PC-3 (cell line): ENCODE data around the gene ANXA7. TPM values are rescaled to one million over a fixed set of nuclear protein-coding genes. Genes with fewer than 3 reads are reported as not detected.
A peak's percentile ranks its signal among the peaks of the same experiment; 100 is the strongest.

ENCODE experiments used
- ATAC-seq: fragments of 200-7000 bp; cut with Tn5 transposase; 2 replicates; pipeline ENCODE4 v1.9.1; 2020; ENCODE audit warnings: mild to moderate bottlenecking, moderate library complexity
- Bru-seq: library from RNA; stranded (reverse); fragments of 400-500 nt; gene quantifications from one replicate; lab custom pipeline; 2021; lab: Mats Ljungman, UMichigan
- BruChase-seq, 2 experiments: library from RNA; stranded (reverse); fragments of 400-500 nt; gene quantifications; one replicate each; lab custom pipeline; 2021; lab: Mats Ljungman, UMichigan
- BruUV-seq: library from RNA; stranded (reverse); fragments of 400-500 nt; replicated peaks from 2 replicates; lab custom pipeline; 2021; lab: Mats Ljungman, UMichigan
- CTCF ChIA-PET: fragments of 300-600 bp; sonication (Branson Sonifier 250); formaldehyde crosslinking; loops from one replicate; lab custom pipeline; 2022; ENCODE audit warnings: antibody characterized with exemption; lab: Charles Lee
- POLR2A ChIA-PET: fragments of 300-600 bp; sonication (Branson Sonifier 250); formaldehyde crosslinking; loops from one replicate; lab custom pipeline; 2022; ENCODE audit warnings: antibody characterized with exemption; ENCODE audit not compliant: unreplicated experiment; lab: Charles Lee
- DNase-seq: peaks from one replicate; pipeline ENCODE4 v3.0.0-alpha.2; 2015
- H2AFZ ChIP-seq: fragments of 300-600 bp; sonication (generic); 2 replicates; pipeline ENCODE4 v1.6.0; 2016; ENCODE audit warnings: antibody characterized with exemption, low read length
- H3F3A ChIP-seq: fragments of 300-600 bp; sonication (generic); one replicate; pipeline ENCODE4 v1.6.0; 2017; ENCODE audit warnings: antibody characterized with exemption, low read length, control low read depth, mild to moderate bottlenecking; ENCODE audit not compliant: unreplicated experiment
- H3K27ac ChIP-seq: fragments of 300-600 bp; sonication (generic); 2 replicates; pipeline ENCODE4 v1.5.1; 2016; ENCODE audit warnings: mild to moderate bottlenecking, low read length
- H3K27me3 ChIP-seq: fragments of 300-600 bp; sonication (generic); 2 replicates; pipeline ENCODE4 v1.6.1; 2016; ENCODE audit warnings: low read length, mixed read lengths
- H3K36me3 ChIP-seq: fragments of 300-600 bp; sonication (generic); 2 replicates; pipeline ENCODE4 v1.6.1; 2016; ENCODE audit warnings: low read depth, mixed run types, low read length, mixed read lengths
- H3K4me1 ChIP-seq: fragments of 300-600 bp; sonication (generic); 2 replicates; pipeline ENCODE4 v1.5.1; 2016; ENCODE audit warnings: low read length; ENCODE audit not compliant: insufficient read depth
- H3K4me2 ChIP-seq: fragments of 300-600 bp; sonication (generic); 2 replicates; pipeline ENCODE4 v1.6.0; 2016; ENCODE audit warnings: low read length
- H3K4me3 ChIP-seq: fragments of 300-600 bp; sonication (generic); 2 replicates; pipeline ENCODE4 v1.5.1; 2016; ENCODE audit warnings: mild to moderate bottlenecking, low read length, mixed read lengths
- H3K79me2 ChIP-seq: fragments of 300-600 bp; sonication (generic); 2 replicates; pipeline ENCODE4 v1.6.1; 2017; ENCODE audit warnings: low read length, mixed read lengths
- H3K9ac ChIP-seq: fragments of 300-600 bp; sonication (generic); 2 replicates; pipeline ENCODE4 v1.6.0; 2016; ENCODE audit warnings: mild to moderate bottlenecking, low read length
- H3K9me2 ChIP-seq: fragments of 300-600 bp; sonication (generic); replicated peaks from 2 replicates; pipeline ENCODE4 v1.6.1; 2016; ENCODE audit warnings: mixed run types, low read length, mixed read lengths
- H3K9me3 ChIP-seq: fragments of 300-600 bp; sonication (generic); 2 replicates; pipeline ENCODE4 v1.6.1; 2016; ENCODE audit warnings: low read length, mixed read lengths
- H4K20me1 ChIP-seq: fragments of 300-600 bp; sonication (generic); 2 replicates; pipeline ENCODE4 v1.6.1; 2016; ENCODE audit warnings: low read length, mixed read lengths
- EZH2 ChIP-seq: fragments of 300-600 bp; sonication (generic); IDR thresholded peaks from one replicate; pipeline ENCODE4 v1.6.1; 2017; ENCODE audit warnings: antibody characterized with exemption, mild to moderate bottlenecking, low read length; ENCODE audit not compliant: unreplicated experiment
- EZH2phosphoT487 ChIP-seq: fragments of 300-600 bp; sonication (generic); IDR thresholded peaks from 2 replicates; pipeline ENCODE4 v1.6.1; 2018; ENCODE audit warnings: mild to moderate bottlenecking, antibody characterized with exemption, low read length, borderline replicate concordance
- intact Hi-C: fragments of 100-400 bp; cut with micrococcal nuclease; formaldehyde crosslinking; loops from 2 replicates; pipeline ENCODE4 v1.9.0; 2023
- long read RNA-seq: library from polyadenylated mRNA; unstranded; transcript quantifications from one replicate; pipeline ENCODE4 v2.0.0, GENCODE V29; 2021; ENCODE audit not compliant: unreplicated experiment
- total RNA-seq: library from RNA; depleted of rRNA; stranded (reverse); fragments of >200 nt; gene quantifications from 2 replicates; pipeline ENCODE4 v1.2.3, GENCODE V29; 2014; rRNA removed
- TF ChIP-seq, protein P1 (sequence below): fragments of 300-600 bp; sonication (generic); conservative IDR thresholded peaks from 2 replicates; pipeline ENCODE4 v1.5.1; 2017; ENCODE audit warnings: antibody characterized with exemption, low read depth, mild to moderate bottlenecking, low read length

The ANXA7 gene
- total RNA-seq (478 and 561 TPM in 2 replicates), Bru-seq, nascent RNA (percentile 99 among the genes with signal in this experiment), BruChase-seq, experiment 1, labeled RNA remaining after a 6-hour chase (percentile 98 among the genes with signal in this experiment), BruChase-seq, experiment 2, labeled RNA remaining after a 2-hour chase (percentile 99 among the genes with signal in this experiment)
- long read RNA-seq, transcript ANXA7-202 (13 exons, 2,452 nt): major isoform, 1,101 of 1,808 reads
- long read RNA-seq, partial matches to known transcripts: 436 of 1,808 reads
- long read RNA-seq, other reads (novel, unspliced or antisense): 268 of 1,808 reads

DNA sequence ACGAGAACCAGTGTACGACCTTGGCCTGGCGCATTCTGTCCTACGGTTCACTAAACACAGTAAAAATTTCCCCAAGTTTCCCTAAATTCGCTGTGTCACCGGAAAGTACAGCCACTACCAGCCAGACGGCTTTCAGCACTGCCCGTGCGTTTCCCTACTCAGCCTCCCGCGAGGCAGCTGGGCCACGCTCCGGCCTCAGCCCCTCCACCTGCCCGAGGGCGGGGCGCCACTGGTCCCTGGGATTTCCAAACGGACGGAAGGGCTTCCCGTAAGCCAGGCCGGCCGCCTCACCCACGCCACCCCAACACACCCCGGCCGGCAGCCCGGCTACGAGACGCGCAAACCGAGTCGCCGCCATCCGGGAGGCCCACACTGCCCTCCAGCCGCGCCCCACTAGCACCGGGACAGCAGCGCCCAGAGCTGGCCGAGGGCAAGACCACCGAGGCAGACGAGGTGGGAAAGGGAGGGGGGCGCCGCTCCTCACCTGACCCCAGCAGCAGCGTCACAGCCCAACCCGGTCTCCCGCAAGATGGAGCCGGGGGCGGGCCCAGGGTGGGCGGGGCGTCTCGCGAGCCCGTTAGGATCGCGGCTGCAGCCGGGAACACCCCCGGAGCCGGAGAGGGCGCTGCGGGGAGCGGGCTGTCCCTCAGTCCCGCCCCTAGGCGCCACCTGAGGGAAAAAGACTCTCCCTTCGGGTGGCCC, at the start of gene ANXA7:
Gene ANXA7 (minus strand): TSS at position 531 of the 702 bp plus-strand sequence. CDS start 13,202 bp downstream, outside the sequence.
- CTCF ChIA-PET: interaction anchor here (0.5 to 0.9 kb wide), 2 partner anchors 160 to 1236 kb away, joined by 3 read pairs; no protein-coding TSS in a partner anchor
- POLR2A ChIA-PET: interaction anchor here (0.6 to 3.6 kb wide), 4 partner anchors 23 to 163 kb away, joined by 3 to 58 read pairs (median 4); partner anchors contain the start of genes CFAP70 and PPP3CB
- Histone ChIP-seq H3K27ac (peak within 1 kb of the TSS; percentile 73), H3K9me3 (no peaks in the 10 kb centered on the region), H3K79me2 (peaks cover 51% of the 10 kb centered on the region), H3K4me3 (peak within 1 kb of the TSS; percentile 65), H3K9ac (peak within 1 kb of the TSS; percentile 85), H4K20me1 (peaks cover 25% of the 10 kb centered on the region), H3K9me2 (no peaks in the 10 kb centered on the region), H3K27me3 (no peaks in the 10 kb centered on the region), H3K4me2 (peak within 1 kb of the TSS; percentile 75), H3K4me1 (peaks cover 64% of the 10 kb centered on the region), H3F3A (peaks cover 8% of the 10 kb centered on the region), H2AFZ (peak within 1 kb of the TSS; percentile 81), H3K36me3 (peaks cover 9% of the 10 kb centered on the region)
- intact Hi-C loops: loop anchor here (1.0 to 10.0 kb wide), 9 partner anchors 55 to 579 kb away; partner anchors contain the start of genes CFAP70, DNAJC9, MRPS16 and SEC24C
- BruUV-seq: TSS peak; percentile 53
- peak; percentile 86 for ATAC-seq
- peak; percentile 100 for DNase-seq
- no peak for TF ChIP-seq EZH2phosphoT487
- TF ChIP-seq, protein P1, sequence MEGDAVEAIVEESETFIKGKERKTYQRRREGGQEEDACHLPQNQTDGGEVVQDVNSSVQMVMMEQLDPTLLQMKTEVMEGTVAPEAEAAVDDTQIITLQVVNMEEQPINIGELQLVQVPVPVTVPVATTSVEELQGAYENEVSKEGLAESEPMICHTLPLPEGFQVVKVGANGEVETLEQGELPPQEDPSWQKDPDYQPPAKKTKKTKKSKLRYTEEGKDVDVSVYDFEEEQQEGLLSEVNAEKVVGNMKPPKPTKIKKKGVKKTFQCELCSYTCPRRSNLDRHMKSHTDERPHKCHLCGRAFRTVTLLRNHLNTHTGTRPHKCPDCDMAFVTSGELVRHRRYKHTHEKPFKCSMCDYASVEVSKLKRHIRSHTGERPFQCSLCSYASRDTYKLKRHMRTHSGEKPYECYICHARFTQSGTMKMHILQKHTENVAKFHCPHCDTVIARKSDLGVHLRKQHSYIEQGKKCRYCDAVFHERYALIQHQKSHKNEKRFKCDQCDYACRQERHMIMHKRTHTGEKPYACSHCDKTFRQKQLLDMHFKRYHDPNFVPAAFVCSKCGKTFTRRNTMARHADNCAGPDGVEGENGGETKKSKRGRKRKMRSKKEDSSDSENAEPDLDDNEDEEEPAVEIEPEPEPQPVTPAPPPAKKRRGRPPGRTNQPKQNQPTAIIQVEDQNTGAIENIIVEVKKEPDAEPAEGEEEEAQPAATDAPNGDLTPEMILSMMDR: peak; percentile 62
- no peak for TF ChIP-seq EZH2

DNA sequence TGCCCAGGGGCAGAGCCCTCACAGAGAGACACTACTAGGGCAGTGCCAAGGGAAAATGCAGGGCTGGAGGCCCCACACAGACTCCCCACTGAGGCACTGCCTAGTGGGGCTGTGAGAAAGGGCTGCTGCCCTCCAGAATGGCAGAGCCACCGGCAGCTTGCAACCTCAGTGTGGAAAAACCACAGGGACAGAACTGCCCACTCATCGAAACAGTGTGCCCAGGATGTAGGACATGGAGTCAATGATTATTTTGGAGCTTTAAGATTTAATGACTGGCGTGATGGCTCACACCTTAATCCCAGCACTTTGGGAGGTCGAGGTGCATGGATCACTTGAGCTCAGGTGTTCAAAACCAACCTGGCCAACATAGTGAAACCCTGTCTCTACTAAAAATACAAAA, 47.0 kb upstream of the ANXA7 start:
- H3K4me3 ChIP-seq: no peak overlapping the region
- H3K9ac ChIP-seq: no peak overlapping the region
- no peaks in the 10 kb centered on the region for H3K9me2 ChIP-seq
- peaks cover 8% of the 10 kb centered on the region; the same call in 1 of the 2 replicates for H3K36me3 ChIP-seq
- ChIA-PET CTCF (no interaction called here), POLR2A (no interaction called here)
- H3K27me3 ChIP-seq: no peaks in the 10 kb centered on the region
- intact Hi-C loops: no loop called here
- no peak overlapping the region for H2AFZ ChIP-seq
- H4K20me1 ChIP-seq: no peaks in the 10 kb centered on the region
- no peak overlapping the region for H3K27ac ChIP-seq
- no TSS peak for BruUV-seq
- no peak overlapping the region for H3K4me2 ChIP-seq
- ATAC-seq: no peak
- H3K9me3 ChIP-seq: no peaks in the 10 kb centered on the region
- TF ChIP-seq, protein P1: no peak
- H3K4me1 ChIP-seq: no peaks in the 10 kb centered on the region
- DNase-seq: no peak
- H3K79me2 ChIP-seq: no peaks in the 10 kb centered on the region
- no peaks in the 10 kb centered on the region for H3F3A ChIP-seq
